ENCODE results near the gene INO80C.

INO80C gene

GRCh38 chr18:35517715-35518114, 20.0 kb upstream of the INO80C start:
- TF ChIP-seq, protein P1, sequence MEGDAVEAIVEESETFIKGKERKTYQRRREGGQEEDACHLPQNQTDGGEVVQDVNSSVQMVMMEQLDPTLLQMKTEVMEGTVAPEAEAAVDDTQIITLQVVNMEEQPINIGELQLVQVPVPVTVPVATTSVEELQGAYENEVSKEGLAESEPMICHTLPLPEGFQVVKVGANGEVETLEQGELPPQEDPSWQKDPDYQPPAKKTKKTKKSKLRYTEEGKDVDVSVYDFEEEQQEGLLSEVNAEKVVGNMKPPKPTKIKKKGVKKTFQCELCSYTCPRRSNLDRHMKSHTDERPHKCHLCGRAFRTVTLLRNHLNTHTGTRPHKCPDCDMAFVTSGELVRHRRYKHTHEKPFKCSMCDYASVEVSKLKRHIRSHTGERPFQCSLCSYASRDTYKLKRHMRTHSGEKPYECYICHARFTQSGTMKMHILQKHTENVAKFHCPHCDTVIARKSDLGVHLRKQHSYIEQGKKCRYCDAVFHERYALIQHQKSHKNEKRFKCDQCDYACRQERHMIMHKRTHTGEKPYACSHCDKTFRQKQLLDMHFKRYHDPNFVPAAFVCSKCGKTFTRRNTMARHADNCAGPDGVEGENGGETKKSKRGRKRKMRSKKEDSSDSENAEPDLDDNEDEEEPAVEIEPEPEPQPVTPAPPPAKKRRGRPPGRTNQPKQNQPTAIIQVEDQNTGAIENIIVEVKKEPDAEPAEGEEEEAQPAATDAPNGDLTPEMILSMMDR (IDR thresholded peaks at IDR 0.05; ENCODE audit: insufficient read depth, low read depth, low read length, missing control alignments): no peak
- DNase-seq (ENCODE audit: low read depth): no peak
- H3K4me3 ChIP-seq (ENCODE audit: low read length): no peak overlapping the region

DNA sequence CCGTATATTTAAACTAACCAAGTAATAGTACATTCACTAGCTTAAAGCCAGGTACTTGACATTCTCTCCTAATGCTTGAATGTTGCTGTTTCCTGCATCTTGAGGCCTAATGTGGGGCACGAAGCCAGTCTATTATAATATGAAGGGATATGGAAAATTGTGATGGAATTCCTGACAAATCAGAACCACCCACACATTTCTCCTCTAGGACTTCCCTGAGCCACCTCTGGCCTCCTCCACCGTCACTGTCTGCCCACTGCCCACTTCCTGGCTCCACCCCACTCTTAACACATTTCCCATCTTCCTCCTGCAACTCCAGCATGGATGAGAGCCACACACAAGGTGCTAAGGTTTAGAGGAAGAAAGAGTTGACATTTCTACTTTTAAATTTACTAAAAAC, 19.0 kb upstream of the INO80C start:
- H3K4me3 ChIP-seq (ENCODE audit: low read length): no peak overlapping the region
- TF ChIP-seq, protein P1 (IDR thresholded peaks at IDR 0.05; ENCODE audit: insufficient read depth, low read depth, low read length, missing control alignments): no peak
- no peak for DNase-seq (ENCODE audit: low read depth)

GRCh38 chr18:35516351-35516750, 18.6 kb upstream of the INO80C start:
- TF ChIP-seq, protein P1 (IDR thresholded peaks at IDR 0.05; ENCODE audit: insufficient read depth, low read depth, low read length, missing control alignments): no peak
- H3K4me3 ChIP-seq (ENCODE audit: low read length): no peak overlapping the region
- DNase-seq (ENCODE audit: low read depth): no peak

- H3K4me3 ChIP-seq (ENCODE audit: low read length): no peak overlapping the region
- TF ChIP-seq, protein P1 (IDR thresholded peaks at IDR 0.05; ENCODE audit: insufficient read depth, low read depth, low read length, missing control alignments): no peak
- DNase-seq (ENCODE audit: low read depth): no peak
Measured at GRCh38 chr18:35515460-35516130, 17.8 kb upstream of the INO80C start.

- H3K4me3 ChIP-seq (ENCODE audit: low read length): no peak overlapping the region
- TF ChIP-seq, protein P1 (IDR thresholded peaks at IDR 0.05; ENCODE audit: insufficient read depth, low read depth, low read length, missing control alignments): no peak
- no peak for DNase-seq (ENCODE audit: low read depth)
Measured at GRCh38 chr18:35514752-35515459, 17.1 kb upstream of the INO80C start.

GRCh38 chr18:35514283-35514682, 16.5 kb upstream of the INO80C start:
- no peak overlapping the region for H3K4me3 ChIP-seq (ENCODE audit: low read length)
- DNase-seq (ENCODE audit: low read depth): no peak
- TF ChIP-seq, protein P1 (IDR thresholded peaks at IDR 0.05; ENCODE audit: insufficient read depth, low read depth, low read length, missing control alignments): no peak

Measured in epithelial cell of esophagus (primary cell).